ENCODE measurements around the gene HECW1.
"Not testable (repeated sequence)": the region's sequence is repeated elsewhere in the genome, so short reads cannot be mapped to it uniquely, and the experiment has no call there.

Gene HECW1

DNA sequence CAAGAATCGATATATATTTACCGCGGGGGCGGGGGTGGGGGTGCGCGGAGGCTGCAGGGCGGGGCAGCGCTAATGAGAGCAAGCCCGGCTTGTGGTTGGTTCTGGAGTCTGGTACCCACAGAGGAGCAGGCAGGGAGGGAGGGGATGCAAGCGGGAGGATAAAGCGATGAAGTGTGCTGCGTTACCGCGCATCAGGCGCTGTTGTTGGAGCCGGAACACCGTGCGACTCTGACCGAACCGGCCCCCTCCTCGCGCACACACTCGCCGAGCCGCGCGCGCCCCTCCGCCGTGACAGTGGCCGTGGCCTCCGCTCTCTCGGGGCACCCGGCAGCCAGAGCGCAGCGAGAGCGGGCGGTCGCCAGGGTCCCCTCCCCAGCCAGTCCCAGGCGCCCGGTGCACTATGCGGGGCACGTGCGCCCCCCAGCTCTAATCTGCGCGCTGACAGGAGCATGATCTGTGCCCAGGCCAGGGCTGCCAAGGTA is at the start of gene HECW1:
TSS of gene HECW1 (plus strand) at position 189 of the 482 bp plus-strand sequence. CDS start 131,259 bp downstream, outside the sequence.
- no peak for DNase-seq (ENCODE audit: extremely low read depth, low read depth)

GRCh38 chr7:43071604-43072003 is 40.8 kb upstream of the HECW1 start:
- DNase-seq (ENCODE audit: extremely low read depth, low read depth), result no peak
- peak; percentile 33 for TF ChIP-seq CTCF (IDR thresholded peaks at IDR 0.05; ENCODE audit: low read depth, low read length)

More for the DNA sequence above, at the start of gene HECW1:
- TF ChIP-seq CTCF (IDR thresholded peaks at IDR 0.05; ENCODE audit: low read depth, low read length), result no peak

GRCh38 chr7:43072530-43072929 is 39.9 kb upstream of the HECW1 start:
- DNase-seq (ENCODE audit: extremely low read depth, low read depth), result no peak
- TF ChIP-seq CTCF (IDR thresholded peaks at IDR 0.05; ENCODE audit: low read depth, low read length), result no peak

GRCh38 chr7:43073811-43074210 is 38.6 kb upstream of the HECW1 start:
- not testable (repeated sequence) for DNase-seq (ENCODE audit: extremely low read depth, low read depth)

GRCh38 chr7:43076189-43076605 is 36.2 kb upstream of the HECW1 start:
- DNase-seq (ENCODE audit: extremely low read depth, low read depth), result no peak
- TF ChIP-seq CTCF (IDR thresholded peaks at IDR 0.05; ENCODE audit: low read depth, low read length), result no peak

DNA sequence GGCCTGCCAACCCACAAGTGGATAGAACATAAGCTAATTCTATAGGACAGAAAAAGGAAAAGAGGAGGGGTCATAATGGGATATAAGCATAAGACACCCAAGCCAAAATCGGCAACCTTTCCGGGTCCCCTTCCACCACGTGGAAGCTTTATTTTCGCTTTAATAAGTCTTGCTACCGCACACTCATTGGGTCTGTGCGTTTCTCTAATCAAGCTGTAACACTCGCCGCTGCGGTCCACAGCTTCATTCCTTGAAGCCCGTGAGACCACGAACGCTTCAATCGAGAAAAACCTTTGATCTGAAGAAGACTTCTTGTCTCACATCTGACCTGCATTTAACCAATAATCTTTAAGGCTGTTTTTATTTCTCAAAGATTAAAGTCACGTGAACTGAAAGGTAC is 35.8 kb upstream of the HECW1 start:
- TF ChIP-seq CTCF (IDR thresholded peaks at IDR 0.05; ENCODE audit: low read depth, low read length), result no peak
- no peak for DNase-seq (ENCODE audit: extremely low read depth, low read depth)

- no peak for DNase-seq (ENCODE audit: extremely low read depth, low read depth)
- no peak for TF ChIP-seq CTCF (IDR thresholded peaks at IDR 0.05; ENCODE audit: low read depth, low read length)
Observed at GRCh38 chr7:43077285-43077684, 35.2 kb upstream of the HECW1 start.

- TF ChIP-seq CTCF (IDR thresholded peaks at IDR 0.05; ENCODE audit: low read depth, low read length), result no peak
- DNase-seq (ENCODE audit: extremely low read depth, low read depth), result no peak
Observed at GRCh38 chr7:43077732-43078391, 34.6 kb upstream of the HECW1 start.

All from AG09319 (cell line).